ENCODE results near the gene SCYL1.

Gene SCYL1

GRCh38 chr11:65572356-65573051, 47.6 kb downstream of the SCYL1 start, which contains the start of gene FAM89B:
TSS of gene FAM89B (plus strand) at chr11:65572538. CDS start at chr11:65572670, 132 bp downstream.
- peak; percentile 91 for DNase-seq

- DNase-seq: no peak
These were observed 48.7 kb downstream of the SCYL1 start for GRCh38 chr11:65573391-65574079.

GRCh38 chr11:65574109-65574810, 49.4 kb downstream of the SCYL1 start:
- peak; percentile 95 for DNase-seq

GRCh38 chr11:65574811-65575567, 50.1 kb downstream of the SCYL1 start:
- DNase-seq: no peak

GRCh38 chr11:65575568-65576231, 50.8 kb downstream of the SCYL1 start, which contains the start of gene EHBP1L1:
TSS of gene EHBP1L1 (plus strand) at chr11:65576053. CDS start at chr11:65576303, 250 bp downstream.
- peak; percentile 87 for DNase-seq

GRCh38 chr11:65576232-65576866, 51.5 kb downstream of the SCYL1 start:
- DNase-seq: no peak

GRCh38 chr11:65576867-65577755, 52.2 kb downstream of the SCYL1 start:
- DNase-seq: no peak

DNA sequence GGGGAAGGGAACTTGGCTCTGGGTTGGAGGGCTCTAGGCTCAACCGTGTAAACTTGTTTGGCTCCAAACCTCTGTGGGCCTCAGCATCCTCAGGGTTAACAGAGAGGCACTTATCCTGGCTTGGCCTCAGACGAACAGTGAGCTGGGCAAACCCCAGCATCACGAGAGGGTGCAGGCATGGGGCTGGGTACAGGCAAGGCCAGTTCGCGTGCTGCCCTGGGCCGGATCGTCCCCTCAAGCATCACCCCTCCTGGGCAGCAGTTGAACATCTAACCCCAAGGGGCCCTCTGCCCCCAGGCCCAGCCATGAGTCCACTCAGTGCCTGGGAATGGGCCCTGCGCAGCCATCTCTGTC, 52.9 kb downstream of the SCYL1 start:
- DNase-seq: no peak

- DNase-seq: no peak
These were observed 53.3 kb downstream of the SCYL1 start for GRCh38 chr11:65578134-65578533.

DNA sequence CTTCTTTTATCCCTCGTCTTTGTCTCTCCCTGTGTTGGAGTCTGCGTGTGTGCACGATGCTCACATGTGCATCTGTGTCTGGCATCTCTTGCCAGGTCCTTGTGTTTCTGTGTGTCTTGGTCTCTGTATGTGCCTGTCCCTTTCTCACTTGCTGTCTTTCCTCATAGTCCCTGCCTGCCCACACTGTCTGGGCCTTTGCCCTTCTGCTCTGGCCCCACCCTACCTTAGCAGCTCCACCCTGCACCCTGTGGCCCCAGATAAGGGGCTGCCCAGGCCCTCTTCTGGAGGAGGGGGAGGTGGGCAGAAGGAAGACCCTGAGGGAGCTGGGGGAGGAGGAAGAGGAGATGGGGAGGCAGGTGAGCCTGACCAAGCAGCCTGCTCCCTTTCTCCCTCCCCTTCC, 53.8 kb downstream of the SCYL1 start:
- DNase-seq: no peak

DNA sequence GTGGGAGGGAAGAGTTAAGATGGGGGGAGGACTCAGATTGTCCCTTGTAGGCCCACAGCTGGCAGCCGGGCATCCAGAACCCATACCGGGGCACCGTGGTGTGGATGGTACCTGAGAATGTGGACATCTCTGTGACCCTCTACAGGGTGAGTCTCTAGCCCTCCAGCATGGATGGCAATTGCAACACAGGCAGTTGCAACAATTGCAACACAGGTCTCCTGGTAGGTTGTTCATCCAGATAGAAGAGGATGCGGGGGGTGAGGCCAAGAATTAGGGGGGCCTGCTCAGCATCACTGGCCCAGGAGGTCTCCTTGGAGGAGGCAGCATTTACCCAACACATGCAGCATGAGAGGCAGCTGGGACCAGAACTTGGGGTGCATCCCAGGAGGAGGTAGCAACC, 54.4 kb downstream of the SCYL1 start:
- no peak for DNase-seq

DNA sequence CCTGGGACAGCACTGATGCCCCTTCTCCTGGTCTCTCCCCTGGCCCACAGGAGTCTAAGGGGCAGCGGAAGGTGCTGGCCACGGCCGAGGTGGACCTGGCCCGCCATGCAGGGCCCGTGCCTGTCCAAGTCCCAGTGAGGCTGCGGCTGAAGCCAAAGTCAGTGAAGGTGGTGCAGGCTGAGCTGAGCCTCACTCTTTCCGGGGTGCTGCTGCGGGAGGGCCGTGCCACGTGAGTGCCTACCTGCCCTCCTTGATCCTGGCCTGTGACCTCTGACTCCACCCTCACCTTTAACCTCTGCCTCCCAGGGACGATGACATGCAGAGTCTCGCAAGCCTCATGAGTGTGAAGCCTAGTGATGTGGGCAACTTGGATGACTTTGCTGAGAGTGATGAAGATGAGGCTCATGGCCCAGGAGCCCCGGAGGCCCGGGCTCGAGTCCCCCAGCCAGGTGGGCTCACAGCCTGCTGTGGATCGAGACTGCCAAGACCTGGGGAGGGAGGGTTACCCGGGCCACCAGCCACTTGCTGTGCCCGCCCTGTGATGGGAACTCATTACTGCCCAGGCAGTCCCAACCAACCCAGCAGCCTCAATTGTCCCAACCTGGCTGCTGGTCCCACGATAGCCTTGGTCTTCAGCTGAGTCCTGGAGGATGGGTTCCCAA, 55.3 kb downstream of the SCYL1 start:
- DNase-seq: no peak

DNA sequence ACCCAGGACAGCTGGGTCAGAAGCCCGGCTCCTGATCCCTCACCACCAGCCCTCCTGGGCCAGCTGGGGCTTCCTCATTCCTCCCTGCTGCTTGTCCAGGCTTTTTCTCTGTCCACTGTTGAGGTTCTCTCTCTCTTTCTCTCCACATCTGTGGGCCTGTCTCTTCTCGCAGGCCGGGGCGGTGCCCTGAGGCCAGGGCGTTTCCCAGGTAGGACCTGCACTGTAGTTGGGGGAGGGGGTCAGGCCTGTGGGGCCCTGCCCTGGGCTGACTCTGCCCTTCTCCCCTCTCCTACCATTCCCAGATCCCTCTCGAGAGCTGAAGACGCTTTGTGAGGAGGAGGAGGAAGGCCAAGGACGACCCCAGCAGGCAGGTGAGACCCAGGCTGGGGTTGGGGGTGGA, 55.9 kb downstream of the SCYL1 start:
- no peak for DNase-seq

GRCh38 chr11:65581928-65582327, 57.0 kb downstream of the SCYL1 start:
- DNase-seq: no peak

- no peak for DNase-seq
These were observed 58.7 kb downstream of the SCYL1 start for GRCh38 chr11:65583589-65583988.

- no peak for DNase-seq
These were observed 59.2 kb downstream of the SCYL1 start for GRCh38 chr11:65584106-65584505.

DNA sequence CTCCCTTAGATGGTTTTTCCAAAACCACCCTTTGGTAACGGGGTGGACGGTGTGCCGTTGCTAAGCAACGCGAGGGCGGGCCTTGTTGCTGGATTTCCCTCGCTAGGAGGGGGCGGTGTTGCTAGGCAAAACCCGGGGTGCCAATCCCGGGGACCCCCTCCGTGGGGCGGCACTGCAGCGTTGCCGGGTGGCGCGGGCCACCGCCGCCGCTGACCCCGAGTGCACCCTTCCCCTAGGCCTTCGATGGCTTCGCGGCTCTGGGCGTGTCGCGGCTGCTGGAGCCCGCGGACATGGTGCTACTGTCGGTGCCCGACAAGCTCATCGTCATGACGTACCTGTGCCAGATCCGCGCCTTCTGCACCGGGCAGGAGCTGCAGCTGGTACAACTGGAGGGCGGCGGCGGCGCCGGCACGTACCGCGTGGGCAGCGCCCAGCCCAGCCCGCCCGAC, 59.9 kb downstream of the SCYL1 start:
- no peak for DNase-seq

DNA sequence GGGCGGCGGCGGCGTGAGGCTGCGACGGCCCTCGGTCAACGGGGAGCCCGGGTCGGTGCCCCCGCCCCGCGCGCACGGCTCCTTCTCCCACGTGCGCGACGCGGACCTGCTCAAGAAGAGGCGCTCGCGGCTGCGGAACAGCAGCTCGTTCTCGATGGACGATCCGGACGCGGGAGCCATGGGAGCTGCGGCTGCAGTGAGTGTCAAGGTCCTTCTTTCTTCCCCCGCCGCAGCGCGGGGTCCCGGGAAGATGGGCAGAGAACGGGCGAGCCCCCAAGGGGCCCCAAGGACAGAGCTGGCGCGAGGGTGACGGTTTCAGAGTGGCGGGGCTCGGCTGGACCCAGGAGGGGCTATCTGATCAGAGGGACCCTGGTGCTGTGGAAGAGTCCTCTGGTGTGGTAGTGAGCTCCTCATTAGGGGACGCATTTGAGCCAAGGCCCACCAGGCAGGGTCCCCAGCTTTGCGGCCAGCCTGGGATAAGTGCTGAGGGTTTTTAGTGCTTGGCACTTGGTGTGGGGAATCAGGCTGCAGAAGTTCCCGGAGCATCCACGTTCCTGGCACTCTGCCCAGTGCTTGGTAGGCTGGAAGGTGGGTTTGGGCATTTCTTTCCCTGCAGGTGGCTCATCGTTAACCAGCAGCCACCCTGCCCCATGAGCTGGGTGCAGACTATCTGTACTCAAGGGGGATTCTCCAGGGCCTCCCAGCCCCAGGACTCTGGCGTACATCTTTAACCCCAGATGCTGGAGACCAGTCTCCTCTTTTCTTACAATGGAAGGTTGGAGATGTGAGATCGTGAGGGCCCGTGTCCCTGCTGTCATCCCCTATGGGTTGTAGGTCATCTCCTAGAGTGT, 60.7 kb downstream of the SCYL1 start:
- DNase-seq: no peak

GRCh38 chr11:65586247-65586630, 61.4 kb downstream of the SCYL1 start:
- DNase-seq: no peak

All from activated CD8-positive, alpha-beta memory T cell treated with anti-CD3 and anti-CD28 coated beads, Interleukin-2, amount 50 U/mL, for 48 hours (primary cell).